ENCODE measurements around the gene ZNF174. TPM values are rescaled to one million over a fixed set of nuclear protein-coding genes. Genes with fewer than 3 reads are reported as not detected.

Gene ZNF174
- total and polyA plus RNA-seq, 2 of the 4 experiments (the other 2 are of a cell fraction), result 7.2 to 10.6 TPM

GRCh38 chr16:3364774-3365427 lies 36.1 kb upstream of the ZNF174 start (continued):
- no peak for TF ChIP-seq SMC3 (IDR thresholded peaks at IDR 0.05; ENCODE audit: low read depth, low read length)

GRCh38 chr16:3369073-3369472 lies 31.9 kb upstream of the ZNF174 start:
- POLR2A ChIA-PET (ENCODE audit: unreplicated experiment), result no interaction called here
- H3K9me3 ChIP-seq (ENCODE audit: control insufficient read depth, insufficient read depth, low read length), result peaks cover 15% of the 10 kb centered on the region
- no peak overlapping the region for H2AFZ ChIP-seq (replicated peaks; ENCODE audit: low read length, poor library complexity)
- no peak overlapping the region for H3K4ac ChIP-seq (ENCODE audit: low read depth, low read length)
- H3K14ac ChIP-seq (replicated peaks; ENCODE audit: low read depth, low read length), result no peak overlapping the region
- in situ Hi-C loops (cut with MboI; ENCODE audit: low sequenced_read_pairs) (no loop called here), intact Hi-C loops (cut with micrococcal nuclease) (no loop called here), dilution Hi-C loops (cut with HindIII; ENCODE audit: low sequenced_read_pairs, unreplicated experiment) (no loop called here)
- no peaks in the 10 kb centered on the region for H3K4me1 ChIP-seq (ENCODE audit: control insufficient read depth, insufficient read depth, low read length)
- no peak overlapping the region for H2AK9ac ChIP-seq (replicated peaks; ENCODE audit: low read depth, low read length, poor library complexity)
- H2BK15ac ChIP-seq (ENCODE audit: low read depth, low read length), result no peak overlapping the region
- H3K27me3 ChIP-seq (ENCODE audit: control insufficient read depth, insufficient read depth, low read length), result no peaks in the 10 kb centered on the region
- H4K8ac ChIP-seq (ENCODE audit: low read depth in 2 of 2, low read length in 2 of 2), result no peak overlapping the region
- peaks cover 3 to 11% of the 10 kb centered on the region in 2 experiments; a peak in 3 of 4 replicates for H3K79me1 ChIP-seq (ENCODE audit: low read depth in 1 of 2, low read length in 2 of 2)
- H4K5ac ChIP-seq (ENCODE audit: low read depth, low read length), result no peak overlapping the region
- H3K18ac ChIP-seq (ENCODE audit: low read depth, low read length), result no peak overlapping the region
- no peak overlapping the region for H2BK5ac ChIP-seq (ENCODE audit: low read depth, low read length, poor library complexity, severe bottlenecking)
- no peak overlapping the region for H3K9ac ChIP-seq (ENCODE audit: low read depth, low read length)
- DNase-seq (no peak), ATAC-seq (ENCODE audit: low read depth) (no peak)
- no peak overlapping the region for H3K27ac ChIP-seq (ENCODE audit: insufficient read depth, low read length)
- H2BK20ac ChIP-seq (ENCODE audit: low read depth, low read length), result no peak overlapping the region
- no peaks in the 10 kb centered on the region for H3K36me3 ChIP-seq (ENCODE audit: control insufficient read depth, insufficient read depth, low read length)
- no peak overlapping the region for H4K91ac ChIP-seq (ENCODE audit: insufficient read depth, low read depth, low read length)
- 78% methylated on average over 5 of the region's 11 CpGs; no CpG with 5 or more reads in 1 of the 2 experiments for WGBS, 2 experiments (ENCODE audit: extremely low coverage in 2 of 2, insufficient read length in 1 of 2)
- no peaks in the 10 kb centered on the region for H4K20me1 ChIP-seq (ENCODE audit: insufficient read depth, low read length)
- BruUV-seq (replicated peaks), result no TSS peak
- CTCF ChIA-PET, result no interaction called here
- H2AK5ac ChIP-seq (ENCODE audit: low read depth, low read length), result no peak overlapping the region
- TF ChIP-seq MAFK (IDR thresholded peaks at IDR 0.05; ENCODE audit: low read depth, low read length), result peak; percentile 48
- no peak for TF ChIP-seq NFE2L2 (IDR thresholded peaks at IDR 0.05; ENCODE audit: low read depth, low read length)
- H3K9me1 ChIP-seq (ENCODE audit: insufficient read depth, low read length), result no peaks in the 10 kb centered on the region
- no peak overlapping the region for H3K23ac ChIP-seq (ENCODE audit: low read depth, low read length)
- H3K56ac ChIP-seq (ENCODE audit: extremely low read depth, insufficient read depth, low read length), result no peak overlapping the region
- no peak overlapping the region for H2BK120ac ChIP-seq (ENCODE audit: low read depth, low read length)
- H3K4me3 ChIP-seq (ENCODE audit: insufficient read depth, low read depth, low read length), result no peak overlapping the region
- no peak overlapping the region for H3K4me2 ChIP-seq (ENCODE audit: low read depth, low read length)

Data from IMR-90 (cell line).